ENCODE results near the gene SYNE3.

DNA sequence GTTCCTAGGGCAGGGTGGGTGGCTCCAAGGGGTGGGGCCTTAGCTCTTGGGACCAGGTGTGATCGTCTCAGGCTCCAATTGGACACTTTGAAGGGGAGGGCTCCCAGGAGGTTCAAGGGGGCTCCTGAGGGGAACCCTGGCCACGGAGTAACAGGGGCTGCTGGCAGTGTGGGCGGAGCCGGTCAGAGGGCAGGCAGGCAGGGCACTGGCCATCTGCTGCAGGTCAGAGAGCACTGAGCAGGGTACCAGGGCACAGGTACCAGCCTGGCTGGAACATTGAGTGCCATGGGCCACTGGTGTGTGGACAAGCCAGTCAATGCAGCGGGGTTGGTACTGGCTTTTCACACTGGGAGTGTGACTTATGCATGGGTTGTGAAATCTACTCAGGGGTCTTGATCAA lies 32.2 kb downstream of the SYNE3 start:
- TF ChIP-seq, protein P1, sequence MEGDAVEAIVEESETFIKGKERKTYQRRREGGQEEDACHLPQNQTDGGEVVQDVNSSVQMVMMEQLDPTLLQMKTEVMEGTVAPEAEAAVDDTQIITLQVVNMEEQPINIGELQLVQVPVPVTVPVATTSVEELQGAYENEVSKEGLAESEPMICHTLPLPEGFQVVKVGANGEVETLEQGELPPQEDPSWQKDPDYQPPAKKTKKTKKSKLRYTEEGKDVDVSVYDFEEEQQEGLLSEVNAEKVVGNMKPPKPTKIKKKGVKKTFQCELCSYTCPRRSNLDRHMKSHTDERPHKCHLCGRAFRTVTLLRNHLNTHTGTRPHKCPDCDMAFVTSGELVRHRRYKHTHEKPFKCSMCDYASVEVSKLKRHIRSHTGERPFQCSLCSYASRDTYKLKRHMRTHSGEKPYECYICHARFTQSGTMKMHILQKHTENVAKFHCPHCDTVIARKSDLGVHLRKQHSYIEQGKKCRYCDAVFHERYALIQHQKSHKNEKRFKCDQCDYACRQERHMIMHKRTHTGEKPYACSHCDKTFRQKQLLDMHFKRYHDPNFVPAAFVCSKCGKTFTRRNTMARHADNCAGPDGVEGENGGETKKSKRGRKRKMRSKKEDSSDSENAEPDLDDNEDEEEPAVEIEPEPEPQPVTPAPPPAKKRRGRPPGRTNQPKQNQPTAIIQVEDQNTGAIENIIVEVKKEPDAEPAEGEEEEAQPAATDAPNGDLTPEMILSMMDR (IDR thresholded peaks at IDR 0.05), result no peak
- no peak for TF ChIP-seq POLR2A (IDR thresholded peaks at IDR 0.05)
